BJ (cell line): Measurements from ENCODE around the gene NFKBIB. TPM values are rescaled to one million over a fixed set of nuclear protein-coding genes. Genes with fewer than 3 reads are reported as not detected.

Experiments used
- CTCF ChIA-PET: fragments of 350-600 bp; formaldehyde crosslinking; extraction: SDS; loops from one replicate; lab custom pipeline; 2021; ENCODE audit warnings: antibody characterized with exemption, inconsistent platforms; lab: Yijun Ruan, JAX
- POLR2A ChIA-PET: fragments of 300-600 bp; sonication (Branson Sonifier 250); formaldehyde crosslinking; extraction: SDS; loops from one replicate; lab custom pipeline; 2021; ENCODE audit warnings: antibody characterized with exemption; lab: Charles Lee
- DNase-seq: peaks from one replicate; pipeline ENCODE4 v3.0.0-alpha.2; 2011; ENCODE audit warnings: low read depth
- H3K27me3 ChIP-seq: 2 replicates; pipeline ENCODE4 v1.6.0; 2011; ENCODE audit warnings: low read length; ENCODE audit not compliant: control insufficient read depth, insufficient read depth
- H3K36me3 ChIP-seq: 2 replicates; pipeline ENCODE4 v1.5.1; 2011; ENCODE audit warnings: low read length; ENCODE audit not compliant: control insufficient read depth, insufficient read depth
- H3K4me3 ChIP-seq: 2 replicates; pipeline ENCODE4 v1.5.1; 2011; ENCODE audit warnings: low read depth, mild to moderate bottlenecking, control low read depth, low read length
- CTCF ChIP-seq: IDR thresholded peaks from 2 replicates; pipeline ENCODE4 v1.5.1; 2011; ENCODE audit warnings: low read depth, mild to moderate bottlenecking, control low read depth, inconsistent platforms, low read length, moderate library complexity; ENCODE audit not compliant: insufficient read depth
- polyA plus RNA-seq: library from polyadenylated mRNA; depleted of rRNA; stranded (reverse); fragments of >200 nt; gene quantifications from 2 replicates; pipeline ENCODE4 v1.2.3, GENCODE V29; 2011

Gene NFKBIB
- polyA plus RNA-seq, 1 experiment = 20.6 TPM

- DNase-seq = no peak
- POLR2A ChIA-PET = no interaction called here
- Histone ChIP-seq H3K4me3 (no peak overlapping the region), H3K36me3 (peaks cover 6% of the 10 kb centered on the region; the same call in 1 of the 2 replicates), H3K27me3 (no peaks in the 10 kb centered on the region)
- no peak for TF ChIP-seq CTCF
- CTCF ChIA-PET = interaction anchor here (0.7 to 1.9 kb wide), 3 partner anchors 9 to 517 kb away, joined by 3 to 11 read pairs (median 5); partner anchors contain the start of genes FAM98C, MRPS12 and SARS2
These were observed 20.2 kb downstream of the NFKBIB start for GRCh38 chr19:38919837-38920601.

- POLR2A ChIA-PET = no interaction called here
- TF ChIP-seq CTCF = no peak
- no peaks in the 10 kb centered on the region for H3K27me3 ChIP-seq
- DNase-seq = no peak
- H3K4me3 ChIP-seq = no peak overlapping the region
- H3K36me3 ChIP-seq = peaks cover 8% of the 10 kb centered on the region
- CTCF ChIA-PET = interaction anchor here (0.9 to 1.9 kb wide), 3 partner anchors 9 to 51 kb away, joined by 4 to 11 read pairs (median 8); partner anchors contain the start of genes MRPS12 and SARS2
These were observed 21.0 kb downstream of the NFKBIB start for GRCh38 chr19:38920602-38921419.

- Histone ChIP-seq H3K36me3 (peaks cover 6% of the 10 kb centered on the region), H3K27me3 (no peaks in the 10 kb centered on the region), H3K4me3 (no peak overlapping the region)
- no peak for TF ChIP-seq CTCF
- POLR2A ChIA-PET = no interaction called here
- CTCF ChIA-PET = interaction anchor here (0.9 to 1.7 kb wide), 2 partner anchors 8 to 52 kb away, joined by 4 to 8 read pairs; partner anchors contain the start of genes MRPS12 and SARS2
- no peak for DNase-seq
These were observed 21.9 kb downstream of the NFKBIB start for GRCh38 chr19:38921420-38922274.

GRCh38 chr19:38922482-38922881 is 22.7 kb downstream of the NFKBIB start:
- ChIA-PET CTCF (interaction anchor here (1.7 kb wide), 1 partner anchor 8 kb away, joined by 8 read pairs; the partner anchor contains the start of genes MRPS12 and SARS2), POLR2A (no interaction called here)
- H3K36me3 ChIP-seq = peaks cover 6% of the 10 kb centered on the region
- DNase-seq = no peak
- H3K27me3 ChIP-seq = no peaks in the 10 kb centered on the region
- H3K4me3 ChIP-seq = no peak overlapping the region
- no peak for TF ChIP-seq CTCF
